Mesothelial cell of epicardium (in vitro differentiated cells): ENCODE measurements around the gene CORT. TPM values are rescaled to one million over a fixed set of nuclear protein-coding genes. Genes with fewer than 3 reads are reported as not detected.
"Not testable (repeated sequence)": the region's sequence is repeated elsewhere in the genome, so short reads cannot be mapped to it uniquely, and the experiment has no call there.

ENCODE experiments used
- DNase-seq, 2 experiments: peaks; one replicate each; pipeline ENCODE4 v3.0.0; 2021; ENCODE audit warnings: low spot score in 2 of 2; ENCODE audit not compliant: unreplicated experiment in 2 of 2
- H3K27ac Mint-ChIP-seq: 2 replicates; pipeline ENCODE4 v1.8.0; 2021; ENCODE audit warnings: mixed read lengths
- H3K27me3 Mint-ChIP-seq: 2 replicates; pipeline ENCODE4 v1.8.0; 2021; ENCODE audit warnings: low read depth, mixed read lengths
- H3K36me3 Mint-ChIP-seq: 2 replicates; pipeline ENCODE4 v1.8.0; 2021; ENCODE audit warnings: mixed read lengths
- H3K4me1 Mint-ChIP-seq: 2 replicates; pipeline ENCODE4 v1.8.0; 2021; ENCODE audit warnings: mixed read lengths
- H3K4me3 Mint-ChIP-seq: 2 replicates; pipeline ENCODE4 v1.8.0; 2021; ENCODE audit warnings: mild to moderate bottlenecking, moderate library complexity, mixed read lengths
- H3K9me3 Mint-ChIP-seq: 2 replicates; pipeline ENCODE4 v1.8.0; 2021; ENCODE audit warnings: mixed read lengths
- CTCF ChIP-seq: fragments of 200-600 bp; sonication (generic); IDR thresholded peaks from one replicate; pipeline ENCODE4 v1.5.0; 2021; ENCODE audit warnings: antibody characterized with exemption; ENCODE audit not compliant: unreplicated experiment
- total RNA-seq: library from RNA; stranded (reverse); gene quantifications from 3 replicates; pipeline ENCODE4 v1.2.1, GENCODE V29; 2021

The CORT gene
- 0.70 to 0.89 TPM (median 0.83 TPM) in 3 replicates for total RNA-seq

GRCh38 chr1:10449751-10450150 lies at the start of gene CORT:
Gene CORT, plus strand, starts transcription at chr1:10450031. Its CDS starts 193 bp downstream, at chr1:10450224.
- H3K27ac Mint-ChIP-seq = peak within 1 kb of the TSS; percentile 57
- no peak for TF ChIP-seq CTCF
- no peaks in the 10 kb centered on the region for H3K27me3 Mint-ChIP-seq
- H3K4me3 Mint-ChIP-seq = peak within 1 kb of the TSS; percentile 42
- no peak for DNase-seq
- peaks cover 4% of the 10 kb centered on the region for H3K36me3 Mint-ChIP-seq
- no peaks in the 10 kb centered on the region for H3K9me3 Mint-ChIP-seq
- peaks cover 25% of the 10 kb centered on the region for H3K4me1 Mint-ChIP-seq

GRCh38 chr1:10401281-10401680 lies 48.5 kb upstream of the CORT start:
- H3K4me1 Mint-ChIP-seq = peaks cover 23% of the 10 kb centered on the region
- DNase-seq = no peak
- peaks cover 19% of the 10 kb centered on the region for H3K36me3 Mint-ChIP-seq
- TF ChIP-seq CTCF = no peak
- peak overlapping the region; percentile 50 for H3K27ac Mint-ChIP-seq
- H3K27me3 Mint-ChIP-seq = no peaks in the 10 kb centered on the region
- H3K4me3 Mint-ChIP-seq = no peak overlapping the region
- no peaks in the 10 kb centered on the region for H3K9me3 Mint-ChIP-seq

- Mint-ChIP-seq H3K27me3 (no peaks in the 10 kb centered on the region), H3K36me3 (peaks cover 28% of the 10 kb centered on the region), H3K27ac (no peak overlapping the region), H3K4me1 (peaks cover 23% of the 10 kb centered on the region), H3K9me3 (no peaks in the 10 kb centered on the region), H3K4me3 (no peak overlapping the region)
- DNase-seq = no peak
- TF ChIP-seq CTCF = no peak
Observed at GRCh38 chr1:10402729-10403274, 47.0 kb upstream of the CORT start.

GRCh38 chr1:10407201-10407600 lies 42.6 kb upstream of the CORT start:
- H3K4me1 Mint-ChIP-seq = no peaks in the 10 kb centered on the region
- no peak for DNase-seq
- peaks cover 46% of the 10 kb centered on the region for H3K36me3 Mint-ChIP-seq
- no peak for TF ChIP-seq CTCF
- H3K4me3 Mint-ChIP-seq = no peak overlapping the region
- no peak overlapping the region for H3K27ac Mint-ChIP-seq
- H3K9me3 Mint-ChIP-seq = no peaks in the 10 kb centered on the region
- no peaks in the 10 kb centered on the region for H3K27me3 Mint-ChIP-seq

GRCh38 chr1:10415211-10415930 lies 34.5 kb upstream of the CORT start:
- no peaks in the 10 kb centered on the region for H3K9me3 Mint-ChIP-seq
- DNase-seq = no peak
- no peaks in the 10 kb centered on the region for H3K4me1 Mint-ChIP-seq
- no peak for TF ChIP-seq CTCF
- no peak overlapping the region for H3K4me3 Mint-ChIP-seq
- peaks cover 67% of the 10 kb centered on the region for H3K36me3 Mint-ChIP-seq
- H3K27me3 Mint-ChIP-seq = no peaks in the 10 kb centered on the region
- H3K27ac Mint-ChIP-seq = peak overlapping the region; percentile 66

GRCh38 chr1:10415967-10416366 lies 33.9 kb upstream of the CORT start:
- not testable (repeated sequence) for H3K27ac Mint-ChIP-seq, H3K4me3 Mint-ChIP-seq, DNase-seq, H3K9me3 Mint-ChIP-seq, H3K4me1 Mint-ChIP-seq, H3K27me3 Mint-ChIP-seq
- H3K36me3 Mint-ChIP-seq = peaks cover 66% of the 10 kb centered on the region

GRCh38 chr1:10418741-10419140 lies 31.1 kb upstream of the CORT start:
- H3K9me3 Mint-ChIP-seq, H3K4me1 Mint-ChIP-seq, DNase-seq, H3K4me3 Mint-ChIP-seq, H3K27ac Mint-ChIP-seq, H3K27me3 Mint-ChIP-seq: not testable (repeated sequence)
- peaks cover 46% of the 10 kb centered on the region for H3K36me3 Mint-ChIP-seq
